OCI-LY3 (cell line): Measurements from ENCODE around the gene TBCK.

ENCODE experiments used
- CTCF ChIP-seq: fragments of 200-600, 300-600 bp; sonication (generic); IDR thresholded peaks from 2 replicates; pipeline ENCODE4 v1.5.1; 2014; ENCODE audit warnings: antibody characterized with exemption, low read length, low read depth
- EZH2phosphoT487 ChIP-seq: fragments of 200-600 bp; shearing (Covaris generic); IDR thresholded peaks from 2 replicates; pipeline ENCODE4 v1.6.1; 2018; ENCODE audit warnings: antibody characterized with exemption, mixed run types, low read depth

- TF ChIP-seq CTCF (no peak), EZH2phosphoT487 (no peak)
Measured at GRCh38 chr4:106136777-106137331, 179.2 kb downstream of the TBCK start.
